HepG2 (cell line): ENCODE data around the gene ZBED3. TPM values are rescaled to one million over a fixed set of nuclear protein-coding genes. Genes with fewer than 3 reads are reported as not detected.

Experiments used
- AGO1 ChIP-seq: fragments of 200-400 bp; formaldehyde crosslinking; IDR thresholded peaks from 2 replicates; pipeline ENCODE4 v1.6.1; 2017; ENCODE audit warnings: mild to moderate bottlenecking, low read depth, low read length, moderate library complexity; ENCODE audit not compliant: poor library complexity, severe bottlenecking
- ATM ChIP-seq: fragments of 450-650 bp; IDR thresholded peaks from 2 replicates; pipeline ENCODE4 v1.7.1; 2017; ENCODE audit warnings: mild to moderate bottlenecking, borderline replicate concordance
- FOXK2 ChIP-seq: fragments of 450-650 bp; IDR thresholded peaks from 2 replicates; pipeline ENCODE4 v1.6.1; 2016
- GATAD2A ChIP-seq: IDR thresholded peaks from 2 replicates; pipeline ENCODE4 v1.6.1; 2016
- HES4 ChIP-seq: sonication (generic); formaldehyde crosslinking; IDR thresholded peaks from 2 replicates; pipeline ENCODE4 v1.9.0; 2021; ENCODE audit warnings: mild to moderate bottlenecking, missing genetic modification reagents, borderline replicate concordance
- HOXD1 ChIP-seq: sonication (generic); formaldehyde crosslinking; IDR thresholded peaks from 2 replicates; pipeline ENCODE4 v1.5.0; 2020; ENCODE audit warnings: missing genetic modification reagents
- POLR2AphosphoS5 ChIP-seq: IDR thresholded peaks from 2 replicates; pipeline ENCODE4 v1.6.1; 2012; ENCODE audit warnings: low read depth, low read length
- SIN3A ChIP-seq: IDR thresholded peaks from 2 replicates; pipeline ENCODE4 v1.6.1; 2011; ENCODE audit warnings: low read depth, mild to moderate bottlenecking, control low read depth, low read length, borderline replicate concordance
- THAP11 ChIP-seq: IDR thresholded peaks from 2 replicates; pipeline ENCODE4 v1.6.1; 2016; ENCODE audit warnings: missing biosample characterization, missing genetic modification reagents
- ZFP36 ChIP-seq: fragments of 150-350 bp; IDR thresholded peaks from 2 replicates; pipeline ENCODE4 v1.6.1; 2018; ENCODE audit warnings: borderline replicate concordance, low read length, low read depth; ENCODE audit not compliant: partially characterized antibody
- ZFY ChIP-seq: sonication (generic); formaldehyde crosslinking; IDR thresholded peaks from 2 replicates; pipeline ENCODE4 v1.4.0; 2020; ENCODE audit warnings: missing genetic modification reagents
- ZNF12 ChIP-seq: sonication (generic); formaldehyde crosslinking; IDR thresholded peaks from 2 replicates; pipeline ENCODE4 v1.5.0; 2020; ENCODE audit warnings: missing genetic modification reagents
- ZNF605 ChIP-seq: sonication (generic); formaldehyde crosslinking; IDR thresholded peaks from 2 replicates; pipeline ENCODE4 v1.8.0; 2022; ENCODE audit warnings: mild to moderate bottlenecking, missing genetic modification reagents
- ZNF747 ChIP-seq: sonication (generic); formaldehyde crosslinking; IDR thresholded peaks from 2 replicates; pipeline ENCODE4 v1.8.1; 2023; ENCODE audit warnings: missing genetic modification reagents, mild to moderate bottlenecking, borderline replicate concordance
- ZSCAN29 ChIP-seq: sonication (generic); formaldehyde crosslinking; conservative IDR thresholded peaks from 2 replicates; pipeline ENCODE4 v1.4.0; 2020; ENCODE audit warnings: mild to moderate bottlenecking, missing genetic modification reagents
- polyA plus RNA-seq, 8 experiments: library from polyadenylated mRNA; depleted of rRNA in 3 of 8; stranded (reverse) in 7 of 8; unstranded in 1 of 8; fragments of >200 nt; fragmentation: Illumina TruSeq in 4 of 8; extraction: Trizol in 4 of 8; gene quantifications; 2 replicates each; pipeline versions ENCODE4 v1.2.1 to v1.2.3, GENCODE V29; 2011 to 2016; ENCODE audit warnings: low read depth in 4 of 8, missing spikeins in 1 of 8, mixed read lengths in 1 of 8; ENCODE audit not compliant: insufficient read depth in 1 of 8
- total RNA-seq, 5 experiments: library from RNA; depleted of rRNA; stranded (reverse); fragments of >200 nt; fragmentation: Illumina TruSeq; extraction: Trizol; gene quantifications; 2 replicates each; pipeline ENCODE4 v1.2.3, GENCODE V29; 2016; ENCODE audit warnings: low read depth in 1 of 5
- TF ChIP-seq, protein P1 (sequence below): IDR thresholded peaks from 2 replicates; pipeline ENCODE4 v1.4.0; 2020; ENCODE audit warnings: mild to moderate bottlenecking, missing genetic modification reagents
- TF ChIP-seq, protein P2 (sequence below): IDR thresholded peaks from 2 replicates; pipeline ENCODE4 v1.6.1; 2016; ENCODE audit warnings: missing biosample characterization, missing genetic modification reagents, low read depth
- TF ChIP-seq, protein P3 (sequence below): IDR thresholded peaks from 2 replicates; pipeline ENCODE4 v1.6.1; 2016; ENCODE audit warnings: mild to moderate bottlenecking
- TF ChIP-seq, protein P4 (sequence below): sonication (generic); formaldehyde crosslinking; IDR thresholded peaks from 2 replicates; pipeline ENCODE4 v1.8.1; 2023; ENCODE audit warnings: mild to moderate bottlenecking, missing genetic modification reagents

Gene ZBED3
- total and polyA plus RNA-seq, 2 of the 13 experiments (the other 11 are each of a cell fraction or from before 2014, with no cell fraction given) = 2.3 to 8.1 TPM

DNA sequence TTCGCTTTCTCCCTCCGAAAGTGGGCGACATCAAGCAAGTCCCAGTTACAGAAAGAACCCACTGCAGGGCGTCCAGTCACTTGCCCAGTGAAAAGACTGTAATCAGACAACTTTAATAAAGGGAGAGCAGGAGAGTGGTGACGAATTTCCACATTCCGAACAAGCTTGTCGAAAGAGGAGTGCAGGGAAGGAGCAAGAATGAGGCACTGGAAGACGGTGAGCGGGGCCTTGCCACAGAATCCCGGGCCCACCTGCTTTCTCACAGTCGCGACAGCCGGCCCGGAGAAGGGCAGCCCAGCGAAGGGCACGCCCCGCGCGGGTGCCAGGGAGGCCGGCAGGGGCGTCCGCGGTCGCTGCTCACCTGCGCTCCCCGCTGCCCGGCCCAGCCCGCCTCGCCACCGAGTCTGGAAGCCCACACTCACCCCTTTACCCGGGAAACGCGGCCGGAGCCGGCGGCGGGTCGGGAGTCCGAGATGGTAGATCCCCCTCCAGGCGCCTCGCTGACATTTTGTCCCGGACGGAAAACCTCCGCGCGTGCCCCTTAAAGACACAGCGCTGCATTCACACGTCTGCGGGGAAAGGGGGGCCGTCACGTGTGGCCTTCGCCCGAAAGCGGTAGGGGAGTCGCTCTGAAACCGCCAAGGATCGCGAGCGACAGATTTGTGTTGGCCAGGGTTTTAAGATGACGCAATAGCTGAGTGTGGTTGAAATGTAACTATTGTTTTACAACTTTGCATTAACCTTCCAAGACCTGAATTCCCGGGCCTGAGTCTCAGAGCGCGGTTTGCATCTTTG, at the start of gene ZBED3 (continued):
- TF ChIP-seq FOXK2 (no peak), SIN3A (0 out of 2 replicates have a peak, but pooled peaks have one; percentile 42), ZNF747 (peak; percentile 88), HES4 (CRISPR knock-in tag) (no peak), POLR2AphosphoS5 (peak; percentile 30), ATM (no peak), ZFY (CRISPR knock-in tag) (peak; percentile 67), ZNF12 (no peak), ZNF605 (CRISPR knock-in tag) (peak; percentile 36), HOXD1 (CRISPR knock-in tag) (peak; percentile 50; the same call in 1 of the 2 replicates), GATAD2A (peak; percentile 45; the same call in 1 of the 2 replicates), ZSCAN29 (CRISPR knock-in tag) (no peak), THAP11 (CRISPR knock-in tag) (no peak), ZFP36 (no peak), AGO1 (peak; percentile 28)
- TF ChIP-seq, protein P1, sequence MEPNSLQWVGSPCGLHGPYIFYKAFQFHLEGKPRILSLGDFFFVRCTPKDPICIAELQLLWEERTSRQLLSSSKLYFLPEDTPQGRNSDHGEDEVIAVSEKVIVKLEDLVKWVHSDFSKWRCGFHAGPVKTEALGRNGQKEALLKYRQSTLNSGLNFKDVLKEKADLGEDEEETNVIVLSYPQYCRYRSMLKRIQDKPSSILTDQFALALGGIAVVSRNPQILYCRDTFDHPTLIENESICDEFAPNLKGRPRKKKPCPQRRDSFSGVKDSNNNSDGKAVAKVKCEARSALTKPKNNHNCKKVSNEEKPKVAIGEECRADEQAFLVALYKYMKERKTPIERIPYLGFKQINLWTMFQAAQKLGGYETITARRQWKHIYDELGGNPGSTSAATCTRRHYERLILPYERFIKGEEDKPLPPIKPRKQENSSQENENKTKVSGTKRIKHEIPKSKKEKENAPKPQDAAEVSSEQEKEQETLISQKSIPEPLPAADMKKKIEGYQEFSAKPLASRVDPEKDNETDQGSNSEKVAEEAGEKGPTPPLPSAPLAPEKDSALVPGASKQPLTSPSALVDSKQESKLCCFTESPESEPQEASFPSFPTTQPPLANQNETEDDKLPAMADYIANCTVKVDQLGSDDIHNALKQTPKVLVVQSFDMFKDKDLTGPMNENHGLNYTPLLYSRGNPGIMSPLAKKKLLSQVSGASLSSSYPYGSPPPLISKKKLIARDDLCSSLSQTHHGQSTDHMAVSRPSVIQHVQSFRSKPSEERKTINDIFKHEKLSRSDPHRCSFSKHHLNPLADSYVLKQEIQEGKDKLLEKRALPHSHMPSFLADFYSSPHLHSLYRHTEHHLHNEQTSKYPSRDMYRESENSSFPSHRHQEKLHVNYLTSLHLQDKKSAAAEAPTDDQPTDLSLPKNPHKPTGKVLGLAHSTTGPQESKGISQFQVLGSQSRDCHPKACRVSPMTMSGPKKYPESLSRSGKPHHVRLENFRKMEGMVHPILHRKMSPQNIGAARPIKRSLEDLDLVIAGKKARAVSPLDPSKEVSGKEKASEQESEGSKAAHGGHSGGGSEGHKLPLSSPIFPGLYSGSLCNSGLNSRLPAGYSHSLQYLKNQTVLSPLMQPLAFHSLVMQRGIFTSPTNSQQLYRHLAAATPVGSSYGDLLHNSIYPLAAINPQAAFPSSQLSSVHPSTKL (CRISPR knock-in tag) = no peak; the same call in 1 of the 2 replicates
- TF ChIP-seq, protein P2, sequence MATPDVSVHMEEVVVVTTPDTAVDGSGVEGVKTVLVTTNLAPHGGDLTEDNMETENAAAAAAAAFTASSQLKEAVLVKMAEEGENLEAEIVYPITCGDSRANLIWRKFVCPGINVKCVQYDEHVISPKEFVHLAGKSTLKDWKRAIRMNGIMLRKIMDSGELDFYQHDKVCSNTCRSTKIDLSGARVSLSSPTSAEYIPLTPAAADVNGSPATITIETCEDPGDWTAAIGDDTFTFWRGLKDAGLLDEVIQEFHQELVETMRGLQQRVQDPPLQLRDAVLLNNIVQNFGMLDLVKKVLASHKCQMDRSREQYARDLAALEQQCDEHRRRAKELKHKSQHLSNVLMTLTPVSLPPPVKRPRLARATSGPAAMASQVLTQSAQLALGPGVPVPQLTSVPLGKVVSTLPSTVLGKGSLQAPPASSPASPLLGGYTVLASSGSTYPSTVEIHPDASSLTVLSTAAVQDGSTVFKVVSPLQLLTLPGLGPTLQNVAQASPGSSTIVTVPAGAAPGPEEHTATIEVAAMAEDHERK (CRISPR knock-in tag) = no peak
- TF ChIP-seq, protein P3, sequence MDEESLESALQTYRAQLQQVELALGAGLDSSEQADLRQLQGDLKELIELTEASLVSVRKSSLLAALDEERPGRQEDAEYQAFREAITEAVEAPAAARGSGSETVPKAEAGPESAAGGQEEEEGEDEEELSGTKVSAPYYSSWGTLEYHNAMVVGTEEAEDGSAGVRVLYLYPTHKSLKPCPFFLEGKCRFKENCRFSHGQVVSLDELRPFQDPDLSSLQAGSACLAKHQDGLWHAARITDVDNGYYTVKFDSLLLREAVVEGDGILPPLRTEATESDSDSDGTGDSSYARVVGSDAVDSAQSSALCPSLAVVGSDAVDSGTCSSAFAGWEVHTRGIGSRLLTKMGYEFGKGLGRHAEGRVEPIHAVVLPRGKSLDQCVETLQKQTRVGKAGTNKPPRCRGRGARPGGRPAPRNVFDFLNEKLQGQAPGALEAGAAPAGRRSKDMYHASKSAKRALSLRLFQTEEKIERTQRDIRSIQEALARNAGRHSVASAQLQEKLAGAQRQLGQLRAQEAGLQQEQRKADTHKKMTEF (CRISPR knock-in tag) = peak; percentile 57; the same call in 1 of the 2 replicates
- TF ChIP-seq, protein P4, sequence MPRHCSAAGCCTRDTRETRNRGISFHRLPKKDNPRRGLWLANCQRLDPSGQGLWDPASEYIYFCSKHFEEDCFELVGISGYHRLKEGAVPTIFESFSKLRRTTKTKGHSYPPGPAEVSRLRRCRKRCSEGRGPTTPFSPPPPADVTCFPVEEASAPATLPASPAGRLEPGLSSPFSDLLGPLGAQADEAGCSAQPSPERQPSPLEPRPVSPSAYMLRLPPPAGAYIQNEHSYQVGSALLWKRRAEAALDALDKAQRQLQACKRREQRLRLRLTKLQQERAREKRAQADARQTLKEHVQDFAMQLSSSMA (CRISPR knock-in tag) = peak; percentile 46; the same call in 1 of the 2 replicates
